ENCODE data around the gene UBE2G2.

DNA sequence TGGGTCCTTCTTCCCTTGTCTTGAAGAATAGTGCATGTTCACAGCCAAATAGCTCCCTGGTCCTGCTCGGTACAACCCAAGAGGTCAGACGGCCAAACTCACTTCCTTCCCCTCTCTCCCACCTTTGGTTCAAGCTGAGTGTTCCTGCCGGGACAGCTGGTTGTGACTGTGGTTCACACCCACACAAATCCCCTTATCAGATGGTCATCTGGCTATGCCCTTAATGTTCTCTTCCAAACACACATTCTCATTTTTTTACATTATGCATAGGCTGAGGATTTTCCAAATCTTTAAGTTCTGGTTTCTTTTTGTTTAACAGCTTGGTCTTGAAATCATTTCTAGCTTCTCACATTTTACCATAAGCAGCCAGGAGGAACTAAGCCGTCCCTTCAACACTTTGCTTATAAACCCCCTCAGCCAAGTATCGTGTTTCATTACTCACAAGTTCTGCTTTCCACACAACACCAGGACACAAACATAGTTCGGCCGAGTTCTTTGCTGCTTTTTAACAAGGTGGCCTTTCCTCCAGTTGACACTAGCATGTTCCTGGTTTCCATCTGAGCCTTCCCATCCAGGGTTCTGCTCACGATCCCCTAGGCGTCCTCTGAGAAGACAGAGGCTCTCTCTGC lies 70.6 kb downstream of the UBE2G2 start:
- TF ChIP-seq EZH2 (IDR thresholded peaks at IDR 0.05; ENCODE audit: insufficient read depth, poor library complexity, severe bottlenecking) (no peak), EZH2phosphoT487 (IDR thresholded peaks at IDR 0.05; ENCODE audit: insufficient read depth, low read depth) (no peak)
